ENCODE measurements around the gene PRSS22.

PRSS22 gene

DNA sequence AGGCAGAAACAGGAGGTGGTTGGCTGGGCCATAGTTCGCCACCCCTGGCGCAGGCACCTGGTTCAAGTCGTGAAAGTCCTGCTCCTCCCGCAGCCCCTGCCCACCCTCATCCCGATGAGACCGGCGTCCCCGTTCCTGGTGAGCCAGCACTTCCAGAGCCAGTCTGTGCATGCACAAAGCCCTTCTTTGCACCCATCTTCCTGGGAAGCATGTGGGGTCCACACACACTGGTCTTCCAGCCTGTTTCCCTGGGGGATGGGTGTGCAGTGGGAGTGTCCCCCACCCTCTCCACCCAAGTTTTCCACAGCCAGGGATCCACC, 29.5 kb downstream of the PRSS22 start:
- no peak for DNase-seq

DNA sequence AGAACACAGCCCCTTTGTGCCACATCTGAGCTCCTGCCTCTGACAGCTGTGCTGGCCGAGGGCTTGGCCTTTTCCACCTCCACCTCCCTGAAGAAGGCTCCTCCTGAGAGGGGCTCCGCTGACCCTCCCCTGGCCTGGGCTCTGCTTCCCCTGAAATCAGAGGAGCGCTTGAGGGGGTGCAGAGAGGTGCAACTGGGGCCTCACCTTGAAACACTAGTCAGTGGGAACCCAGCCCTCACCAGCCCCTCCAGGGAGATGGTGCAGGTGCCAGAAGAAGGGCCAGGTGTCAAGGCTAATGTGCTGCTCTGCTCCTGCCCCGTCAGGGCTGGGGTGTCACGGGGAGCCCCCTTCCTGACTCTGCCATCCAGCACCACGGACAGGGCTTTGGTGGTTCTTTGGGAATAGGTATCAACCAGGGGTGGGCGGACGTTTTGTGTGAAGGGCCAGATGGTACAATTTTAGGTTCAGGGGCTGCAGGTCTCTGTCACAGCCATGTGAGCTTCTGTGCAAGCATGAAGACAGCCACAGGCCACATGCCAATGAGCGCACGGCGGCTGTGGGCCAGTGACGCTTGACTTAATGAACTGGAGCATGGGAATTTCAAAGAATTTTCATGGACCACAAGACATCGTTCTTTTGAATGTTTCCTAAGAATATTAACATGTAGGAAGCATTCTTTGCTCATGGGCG, 30.0 kb downstream of the PRSS22 start:
- DNase-seq, result no peak

DNA sequence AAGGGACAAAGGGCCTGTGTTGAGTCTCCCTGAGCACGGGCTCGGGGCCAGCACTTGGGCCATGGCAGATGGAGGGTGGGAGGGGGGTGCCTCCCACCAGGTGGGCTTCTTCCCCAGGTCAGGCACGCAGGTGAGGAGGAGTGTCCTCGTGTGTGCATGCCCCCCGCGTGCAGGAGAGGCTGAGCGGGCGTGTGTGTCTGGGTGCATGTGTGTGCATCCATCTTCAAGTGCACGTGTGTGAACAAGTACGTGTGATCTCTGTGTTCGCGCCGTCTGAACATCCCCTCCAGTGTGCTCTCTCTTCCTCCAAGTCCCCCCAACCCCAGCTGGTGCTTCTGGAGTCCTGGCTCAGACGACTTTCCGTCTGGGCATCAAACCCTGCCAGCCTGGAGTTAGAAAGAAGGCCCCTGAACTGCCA, 30.6 kb downstream of the PRSS22 start:
- no peak for DNase-seq

DNA sequence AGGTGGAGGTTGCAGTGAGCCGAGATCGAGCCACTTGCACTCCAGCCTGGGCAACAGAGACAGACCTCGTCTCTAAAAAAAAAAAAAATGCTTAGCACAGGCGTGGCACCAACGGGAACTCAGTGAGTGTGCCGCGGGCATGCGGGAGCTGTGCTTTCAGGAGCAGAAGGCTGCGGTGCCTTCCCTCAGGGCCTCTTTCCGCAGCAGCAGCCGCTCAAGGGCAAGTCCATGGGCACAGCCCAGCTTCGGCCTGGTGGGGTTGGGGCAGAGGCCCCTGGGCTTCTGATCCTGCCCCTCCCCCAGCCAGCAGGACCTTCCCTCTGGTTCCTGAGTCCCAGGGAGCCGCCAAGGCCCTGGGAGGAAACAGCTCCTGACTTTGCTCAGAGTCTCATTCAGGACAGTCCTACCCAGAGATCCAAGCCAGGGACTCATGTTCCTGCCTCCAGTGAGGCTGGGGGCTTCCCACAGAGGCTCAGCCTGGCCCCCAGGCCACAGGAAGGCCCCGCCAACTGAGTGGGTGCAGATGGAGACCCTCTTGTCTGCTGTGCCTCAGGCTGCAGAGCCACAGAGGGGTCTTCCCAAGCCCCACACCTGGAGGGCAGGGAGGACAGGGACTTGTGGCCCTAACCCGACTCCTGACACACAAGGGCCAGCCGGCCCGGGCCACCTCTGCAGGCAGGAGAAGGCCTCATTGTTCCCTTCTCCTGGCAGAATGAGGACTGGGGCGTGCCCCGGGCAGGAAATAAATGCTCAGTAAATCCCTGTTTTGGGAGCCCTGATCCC, 31.2 kb downstream of the PRSS22 start:
- no peak for DNase-seq

DNA sequence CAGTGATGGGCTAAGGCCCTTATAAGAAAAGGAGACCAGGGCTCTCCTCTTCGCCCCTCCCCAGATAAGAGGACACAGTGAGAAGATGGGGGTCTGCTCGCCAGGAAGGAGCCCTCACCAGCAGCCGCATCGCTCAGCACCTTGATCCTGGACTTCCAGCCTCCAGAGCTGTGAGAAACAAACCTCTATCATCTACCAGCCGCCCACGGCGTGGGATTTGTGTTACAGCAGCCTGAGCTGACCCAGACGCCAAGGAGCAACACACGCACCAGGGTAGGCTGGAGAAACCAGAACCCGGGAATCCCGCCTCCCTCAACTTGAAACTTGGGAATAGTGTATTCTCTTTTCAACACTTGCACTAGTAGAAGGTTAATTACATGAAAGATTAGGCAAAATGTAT, 32.1 kb downstream of the PRSS22 start:
- no peak for DNase-seq

DNA sequence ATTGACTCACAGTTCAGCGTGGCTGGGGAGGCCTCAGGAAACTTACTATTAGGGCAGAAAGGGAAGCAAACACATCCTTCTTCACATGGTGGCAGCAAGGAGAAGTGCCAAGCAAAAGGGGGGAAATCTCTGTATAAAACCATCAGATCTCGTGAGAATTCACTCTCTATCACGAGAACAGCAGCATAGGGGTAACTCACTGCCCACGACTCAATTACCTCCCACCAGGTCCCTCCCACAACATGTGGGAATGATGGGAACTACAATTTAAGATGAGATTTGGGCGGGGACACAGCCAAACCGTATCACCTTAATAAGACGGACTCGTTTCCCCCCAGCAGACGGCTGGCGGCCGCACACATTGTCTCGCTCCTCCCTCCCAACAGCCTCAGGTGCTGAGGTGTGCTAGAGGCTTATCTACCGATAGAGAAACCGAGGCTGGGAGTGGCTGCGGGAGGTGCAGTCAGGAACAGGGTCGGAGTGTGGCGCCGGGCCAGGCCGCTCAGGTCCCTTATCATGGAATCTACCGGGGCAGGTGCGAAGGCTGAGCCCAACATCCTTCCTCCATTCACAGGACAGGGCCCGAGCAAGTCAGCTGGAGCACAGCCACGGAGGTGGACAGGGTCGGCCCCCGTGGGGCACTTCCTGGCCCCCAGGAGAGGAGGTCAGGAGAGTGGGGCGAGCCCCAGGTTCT, 32.8 kb downstream of the PRSS22 start:
- DNase-seq, result no peak

DNA sequence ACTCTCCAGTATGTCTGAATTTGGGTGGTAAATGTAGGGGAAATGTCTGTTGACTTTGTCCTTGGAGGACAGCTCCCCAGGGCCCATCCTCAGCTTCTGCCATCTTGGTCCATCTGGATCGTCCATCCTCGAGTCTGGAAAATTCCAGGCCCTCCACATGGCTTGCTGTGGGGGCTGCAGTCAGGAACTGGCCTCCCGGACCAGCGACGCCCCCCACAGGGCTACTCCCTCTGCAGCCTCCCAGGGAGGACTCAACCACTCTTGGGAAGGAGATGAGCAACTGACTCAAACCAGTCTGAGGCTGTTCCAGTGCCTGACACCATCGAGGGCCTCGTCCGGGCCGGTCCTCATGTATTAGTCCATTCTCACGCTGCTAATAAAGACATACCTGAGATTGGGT, 33.3 kb downstream of the PRSS22 start:
- no peak for DNase-seq

DNA sequence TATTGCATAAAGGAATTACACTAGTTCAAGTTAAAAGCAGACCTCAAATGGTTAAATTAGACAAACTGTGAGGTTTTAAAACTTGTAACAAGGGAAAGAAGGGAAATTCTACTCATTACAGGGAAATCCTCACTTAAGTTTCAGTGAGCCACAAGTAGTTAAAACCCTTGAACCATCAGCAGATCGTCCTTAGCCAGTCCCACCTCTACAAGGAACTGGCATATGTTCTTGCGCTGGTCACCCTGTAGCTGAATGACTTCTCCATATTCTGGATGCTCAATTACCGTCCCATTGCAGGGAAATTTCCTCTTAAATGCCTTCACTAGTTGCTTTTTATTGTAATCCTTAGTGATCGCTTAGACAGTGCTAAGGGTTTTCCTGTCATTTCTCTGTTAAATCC, 35.5 kb downstream of the PRSS22 start:
- DNase-seq, result no peak

DNA sequence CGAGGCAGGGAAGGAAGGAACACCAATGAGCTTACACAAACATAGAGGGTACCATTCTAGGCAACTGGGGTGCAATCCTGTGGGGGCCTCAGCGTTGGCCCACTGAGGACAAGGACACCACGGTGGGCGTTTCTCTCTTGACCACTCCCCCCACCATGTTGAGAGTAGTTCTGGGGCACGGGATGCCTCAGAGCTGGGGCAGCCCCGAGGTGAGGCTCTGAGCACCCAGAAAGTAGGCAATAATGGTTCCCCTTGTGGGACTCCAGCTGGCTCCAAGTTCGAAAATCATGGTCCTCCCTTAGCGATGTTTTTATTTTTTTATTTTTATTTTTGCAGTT, 35.8 kb downstream of the PRSS22 start:
- DNase-seq, result no peak

DNA sequence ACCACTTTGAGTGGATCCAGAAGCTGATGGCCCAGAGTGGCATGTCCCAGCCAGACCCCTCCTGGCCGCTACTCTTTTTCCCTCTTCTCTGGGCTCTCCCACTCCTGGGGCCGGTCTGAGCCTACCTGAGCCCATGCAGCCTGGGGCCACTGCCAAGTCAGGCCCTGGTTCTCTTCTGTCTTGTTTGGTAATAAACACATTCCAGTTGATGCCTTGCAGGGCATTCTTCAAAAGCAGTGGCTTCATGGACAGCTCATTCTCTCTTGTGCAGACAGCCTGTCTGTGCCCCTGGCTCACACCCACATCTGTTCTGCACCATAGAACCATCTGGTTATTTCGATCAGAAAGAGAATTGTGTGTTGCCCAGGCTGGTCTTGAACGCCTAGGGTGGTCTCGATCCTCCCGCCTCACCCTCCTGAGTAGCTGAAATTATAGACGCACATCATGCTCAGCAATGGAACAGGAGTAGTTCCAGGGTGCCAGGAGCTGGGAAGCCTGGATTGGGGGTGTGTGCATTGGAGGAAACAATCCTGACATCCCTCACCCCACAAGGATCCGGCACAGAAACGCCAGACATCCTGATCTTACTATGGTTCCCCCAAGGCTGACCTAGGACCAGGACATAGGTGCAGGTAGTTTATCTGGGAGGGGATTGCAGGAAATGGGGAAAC, 36.3 kb downstream of the PRSS22 start:
- DNase-seq, result no peak

DNA sequence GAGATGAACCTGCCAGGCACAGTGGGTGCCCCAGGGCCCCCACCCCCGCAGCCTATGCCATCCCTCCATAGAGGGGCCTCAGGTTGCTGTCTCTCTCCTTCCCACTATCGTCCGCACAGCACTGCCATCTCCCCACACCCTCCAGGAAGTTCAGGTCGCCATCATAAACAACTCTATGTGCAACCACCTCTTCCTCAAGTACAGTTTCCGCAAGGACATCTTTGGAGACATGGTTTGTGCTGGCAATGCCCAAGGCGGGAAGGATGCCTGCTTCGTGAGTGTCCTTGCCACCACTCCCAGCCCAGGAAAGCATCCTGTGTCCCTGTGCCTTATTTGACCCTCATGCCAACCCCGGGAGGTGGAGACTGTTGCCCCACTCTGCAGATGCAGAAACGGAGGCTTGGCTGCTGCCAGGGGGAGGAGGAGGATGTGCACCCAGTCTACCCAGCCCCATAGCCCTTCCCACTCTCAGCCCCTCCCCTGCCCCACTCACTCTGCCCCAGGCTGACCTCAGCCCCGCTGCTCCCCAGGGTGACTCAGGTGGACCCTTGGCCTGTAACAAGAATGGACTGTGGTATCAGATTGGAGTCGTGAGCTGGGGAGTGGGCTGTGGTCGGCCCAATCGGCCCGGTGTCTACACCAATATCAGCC, 37.0 kb downstream of the PRSS22 start:
- no peak for DNase-seq

DNA sequence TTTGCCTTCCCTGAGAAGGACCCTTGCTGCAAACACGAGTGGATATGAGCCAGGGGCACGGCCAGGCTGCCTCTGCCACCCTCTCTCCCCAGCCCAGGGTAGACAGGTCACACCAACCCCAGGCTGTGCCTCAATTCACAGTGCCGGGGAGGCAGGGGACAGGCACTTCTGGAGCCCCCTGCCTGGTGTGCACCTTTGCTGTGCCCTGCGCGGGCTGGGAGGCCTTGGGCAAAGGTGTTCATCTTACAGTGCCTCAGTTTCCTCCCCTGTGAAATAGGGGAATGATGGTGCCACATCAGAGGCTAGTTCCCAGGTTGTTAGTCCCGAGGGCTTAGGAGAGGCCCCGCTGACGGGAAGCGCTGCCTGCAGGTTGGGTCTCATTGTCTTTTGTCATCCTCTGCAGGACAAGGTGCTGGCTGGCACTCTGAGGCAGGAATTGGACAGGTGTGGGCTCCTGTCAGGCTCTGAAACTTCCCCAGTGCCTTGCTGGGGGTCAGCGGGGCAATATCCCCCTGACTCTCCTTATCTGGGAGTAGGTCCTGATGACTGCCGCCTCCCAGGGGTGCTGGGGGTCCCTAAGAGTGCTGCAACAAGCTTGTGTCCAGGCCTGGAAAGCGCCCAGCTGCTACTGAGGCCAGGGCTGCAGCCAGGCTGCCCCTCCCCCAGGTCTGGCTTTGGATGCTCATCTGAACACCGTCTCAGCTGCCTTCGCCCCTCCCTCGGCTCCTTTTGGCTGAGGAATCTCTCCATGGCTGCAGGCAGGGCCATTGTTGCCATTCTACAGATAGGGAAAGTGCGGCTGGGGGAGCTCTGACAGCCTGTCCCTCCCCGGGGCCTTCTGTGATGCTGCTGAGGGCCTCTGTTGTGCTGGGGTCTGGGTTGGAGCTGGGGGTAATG, 37.8 kb downstream of the PRSS22 start:
- no peak for DNase-seq

DNA sequence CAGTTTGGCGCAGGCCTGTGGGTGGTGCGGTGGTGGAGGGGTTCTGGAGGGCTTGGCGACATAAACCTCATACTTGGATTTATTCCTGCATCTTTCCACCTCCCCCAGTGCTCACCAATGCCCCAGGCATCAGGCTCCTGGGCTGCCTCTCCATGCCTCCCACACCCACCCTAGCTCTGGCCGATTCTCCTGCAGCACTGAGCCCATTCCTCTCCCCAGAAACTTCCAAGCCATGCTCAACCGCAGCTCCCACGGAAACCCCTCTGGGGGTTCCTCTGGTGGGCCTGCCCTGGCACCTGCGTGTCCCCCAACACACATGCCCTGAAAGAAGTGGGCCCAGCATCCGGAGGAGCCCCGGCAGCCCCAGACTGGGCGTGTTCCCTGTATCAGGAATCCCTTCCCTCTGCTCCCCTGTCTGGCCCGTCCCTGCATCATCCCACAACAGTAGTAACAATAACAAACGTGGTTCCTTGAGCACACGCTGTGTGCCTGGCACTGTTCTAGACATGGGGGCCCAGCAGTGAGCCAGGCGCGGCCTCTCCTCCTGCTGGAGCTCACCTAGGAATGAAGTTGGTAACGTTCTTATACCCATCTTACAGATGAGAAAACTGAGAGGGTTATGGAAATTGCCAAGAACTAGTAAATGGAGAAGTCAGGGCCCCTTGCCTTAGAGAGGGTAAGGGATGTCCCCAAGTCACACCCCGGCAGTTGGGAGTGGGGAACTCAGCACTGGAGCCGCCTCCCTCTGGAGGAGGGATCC, 38.6 kb downstream of the PRSS22 start:
- no peak for DNase-seq

DNA sequence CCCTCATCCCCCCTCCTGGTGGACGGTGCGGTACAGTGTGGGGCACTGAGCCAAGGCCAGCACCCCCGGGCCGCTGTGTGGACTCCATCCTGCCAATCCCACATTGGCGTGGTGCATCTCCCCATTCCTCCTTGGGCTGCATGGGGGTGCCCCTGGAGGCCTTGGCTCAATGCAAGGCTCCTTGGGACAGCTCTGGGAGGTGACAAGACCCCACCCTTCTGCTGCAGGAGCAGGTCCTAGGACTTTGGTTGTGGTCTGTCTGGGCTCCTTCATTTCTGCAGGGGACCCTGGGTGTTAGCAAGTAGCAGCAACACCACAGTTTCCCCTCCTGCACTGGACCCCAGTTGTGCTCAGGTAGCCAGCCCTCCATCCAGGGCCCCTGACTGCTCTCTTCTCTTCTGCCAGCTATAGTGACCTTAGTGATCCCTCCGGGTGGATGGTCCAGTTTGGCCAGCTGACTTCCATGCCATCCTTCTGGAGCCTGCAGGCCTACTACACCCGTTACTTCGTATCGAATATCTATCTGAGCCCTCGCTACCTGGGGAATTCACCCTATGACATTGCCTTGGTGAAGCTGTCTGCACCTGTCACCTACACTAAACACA, 39.6 kb downstream of the PRSS22 start:
- no peak for DNase-seq

DNA sequence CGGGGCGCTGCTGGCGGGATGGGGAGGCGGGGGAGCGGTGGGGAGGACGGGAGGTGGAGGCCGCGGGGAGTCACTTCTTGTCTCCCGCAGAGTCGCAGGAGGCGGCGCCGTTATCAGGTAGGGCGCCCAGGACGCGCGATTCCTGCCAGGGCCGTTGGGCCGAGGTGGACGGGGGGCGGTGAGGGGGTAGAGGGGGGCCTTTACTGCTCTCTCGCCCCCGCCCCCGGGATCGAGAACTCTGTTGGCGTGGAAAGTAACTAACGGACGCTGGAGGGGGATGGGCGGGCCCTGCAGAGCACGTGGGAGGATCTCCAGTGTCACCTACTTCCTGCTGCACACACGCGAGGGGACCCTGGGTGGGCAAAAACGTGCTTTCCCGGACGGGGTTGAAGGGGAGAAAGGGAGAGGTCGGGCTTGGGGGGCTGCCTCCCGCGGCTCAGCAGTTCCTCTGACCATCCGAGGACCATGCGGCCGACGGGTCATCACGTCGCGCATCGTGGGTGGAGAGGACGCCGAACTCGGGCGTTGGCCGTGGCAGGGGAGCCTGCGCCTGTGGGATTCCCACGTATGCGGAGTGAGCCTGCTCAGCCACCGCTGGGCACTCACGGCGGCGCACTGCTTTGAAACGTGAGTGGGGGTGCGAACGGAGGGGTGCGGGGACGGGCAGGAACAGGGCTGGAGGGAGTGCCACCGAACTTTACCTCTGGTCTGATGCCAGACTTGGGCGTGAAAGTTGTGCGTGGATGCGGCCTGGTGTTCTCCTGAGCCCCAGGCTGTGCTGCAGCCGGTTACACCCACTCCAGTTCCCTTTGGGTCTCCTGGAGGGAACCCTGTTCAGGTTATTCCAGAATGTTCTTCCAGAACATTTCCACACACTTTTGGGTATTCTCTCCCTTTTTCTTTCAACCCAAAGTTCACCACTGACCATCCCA, 40.4 kb downstream of the PRSS22 start:
- no peak for DNase-seq

DNA sequence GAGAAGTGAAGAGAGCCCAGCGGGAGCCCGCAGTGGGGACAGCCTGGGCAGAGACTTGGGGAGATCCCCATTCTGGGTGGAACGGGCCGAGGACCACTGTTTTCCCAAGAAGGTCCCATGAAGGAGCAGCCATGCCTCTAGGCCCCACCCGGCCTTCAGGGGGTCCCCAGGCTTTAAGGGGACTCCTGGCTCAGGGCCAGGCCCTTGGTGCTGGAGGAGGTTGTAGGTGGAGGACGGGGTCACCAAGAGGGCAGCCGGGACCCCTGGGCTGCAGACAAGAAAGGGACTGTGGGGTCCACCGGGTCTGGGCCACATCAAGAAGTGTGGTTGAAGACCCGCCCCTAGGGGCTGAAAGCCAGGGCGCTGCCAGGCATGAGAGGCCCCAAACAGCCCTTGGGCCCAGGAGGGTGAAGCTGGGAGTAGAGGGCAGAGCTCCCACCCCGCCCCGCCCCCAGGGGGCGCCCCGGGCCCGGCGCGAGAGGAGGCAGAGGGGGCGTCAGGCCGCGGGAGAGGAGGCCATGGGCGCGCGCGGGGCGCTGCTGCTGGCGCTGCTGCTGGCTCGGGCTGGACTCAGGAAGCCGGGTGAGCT, 41.1 kb downstream of the PRSS22 start, which contains the start of gene PRSS21:
Gene PRSS21, plus strand, starts transcription at position 487 of the 589 bp plus-strand sequence. Its CDS starts 32 bp downstream, at position 519.
- DNase-seq, result no peak

DNA sequence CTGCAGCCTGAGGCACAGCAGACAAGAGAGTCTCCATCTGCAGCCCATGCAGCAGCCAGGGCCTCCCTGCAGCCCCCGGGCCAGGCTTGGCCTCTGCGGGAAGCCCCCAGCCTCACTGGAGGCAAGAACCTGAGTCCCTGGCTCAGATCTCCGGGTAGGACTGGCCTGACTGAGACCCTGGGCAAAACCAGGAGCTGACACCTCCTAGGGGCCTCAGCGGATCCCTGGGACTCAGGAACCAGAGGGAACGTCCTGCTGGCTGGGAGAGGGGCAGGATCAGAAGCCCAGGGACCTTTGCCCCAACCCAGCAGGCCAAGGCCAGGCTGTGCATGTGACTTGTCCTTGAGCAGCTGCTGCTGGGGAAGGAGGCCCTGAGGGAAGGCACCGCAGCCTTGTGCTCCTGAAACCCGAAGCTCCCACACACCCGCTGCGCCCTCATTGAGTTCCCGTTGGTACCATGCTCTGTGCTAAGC, 42.6 kb downstream of the PRSS22 start:
- no peak for DNase-seq

DNA sequence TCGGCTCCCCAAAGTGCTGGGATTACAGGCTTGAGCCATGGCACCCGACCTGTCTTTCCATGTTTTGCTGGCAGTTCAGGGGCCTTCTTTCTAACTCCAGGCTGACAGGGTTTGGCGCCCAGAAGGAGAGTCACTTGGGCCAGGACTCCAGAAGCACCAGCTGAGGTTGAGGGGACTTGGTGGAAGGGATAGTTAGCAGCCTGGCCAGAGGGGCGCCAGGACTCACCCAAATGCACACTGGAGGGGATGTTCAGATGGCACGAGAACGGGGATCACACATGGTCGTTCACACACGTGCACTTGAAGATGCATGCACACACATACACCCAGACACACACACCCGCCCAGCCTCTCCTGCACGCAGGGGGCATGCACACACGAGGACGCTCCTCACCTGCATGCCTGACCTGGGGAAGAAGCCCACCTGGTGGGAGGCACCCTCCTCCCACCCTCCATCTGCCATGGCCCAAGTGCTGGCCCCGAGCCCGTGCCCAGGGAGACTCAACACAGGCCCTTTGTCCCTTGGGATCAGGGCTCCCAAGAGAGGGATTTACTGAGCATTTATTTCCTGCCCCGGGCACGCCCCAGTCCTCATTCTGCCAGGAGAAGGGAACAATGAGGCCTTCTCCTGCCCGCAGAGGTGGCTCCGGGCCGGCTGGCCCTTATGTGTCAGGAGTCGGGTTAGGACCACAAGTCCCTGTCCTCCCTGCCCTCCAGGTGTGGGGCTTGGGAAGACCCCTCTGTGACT, 43.2 kb downstream of the PRSS22 start:
- DNase-seq, result no peak
